ENCODE results near the gene GUSB.

GUSB gene

GRCh38 chr7:65962033-65962432 lies 20.0 kb downstream of the GUSB start:
- ChIA-PET CTCF (no interaction called here), POLR2A (no interaction called here)
- no peak for TF ChIP-seq CTCF (IDR thresholded peaks at IDR 0.05; ENCODE audit: control extremely low read depth, extremely low read depth, low read depth, missing control alignments)
- no peak for DNase-seq (ENCODE audit: extremely low spot score)

GRCh38 chr7:65960351-65961074 lies 21.5 kb downstream of the GUSB start:
- no peak for TF ChIP-seq CTCF (IDR thresholded peaks at IDR 0.05; ENCODE audit: control extremely low read depth, extremely low read depth, low read depth, missing control alignments)
- POLR2A ChIA-PET = no interaction called here
- CTCF ChIA-PET = no interaction called here
- DNase-seq (ENCODE audit: extremely low spot score) = no peak

GRCh38 chr7:65955718-65956117 lies 26.3 kb downstream of the GUSB start:
- no peak for DNase-seq (ENCODE audit: extremely low spot score)
- ChIA-PET POLR2A (no interaction called here), CTCF (no interaction called here)
- TF ChIP-seq CTCF (IDR thresholded peaks at IDR 0.05; ENCODE audit: control extremely low read depth, extremely low read depth, low read depth, missing control alignments) = no peak

- DNase-seq (ENCODE audit: extremely low spot score) = no peak
- TF ChIP-seq CTCF (IDR thresholded peaks at IDR 0.05; ENCODE audit: control extremely low read depth, extremely low read depth, low read depth, missing control alignments) = no peak
- POLR2A ChIA-PET = no interaction called here
- CTCF ChIA-PET = interaction anchor here (1.0 kb wide), 1 partner anchor 35 kb away, joined by 3 read pairs; no protein-coding TSS in a partner anchor
Measured at GRCh38 chr7:65953890-65954450, 28.0 kb downstream of the GUSB start.

GRCh38 chr7:65953001-65953720 lies 28.9 kb downstream of the GUSB start:
- POLR2A ChIA-PET = no interaction called here
- no peak for TF ChIP-seq CTCF (IDR thresholded peaks at IDR 0.05; ENCODE audit: control extremely low read depth, extremely low read depth, low read depth, missing control alignments)
- CTCF ChIA-PET = interaction anchor here (1.4 kb wide), 1 partner anchor 12 kb away, joined by 5 read pairs; no protein-coding TSS in a partner anchor
- DNase-seq (ENCODE audit: extremely low spot score) = no peak

- DNase-seq (ENCODE audit: extremely low spot score) = no peak
- ChIA-PET POLR2A (no interaction called here), CTCF (interaction anchor here (1.2 to 1.4 kb wide), 2 partner anchors 14 to 23 kb away, joined by 3 to 5 read pairs; no protein-coding TSS in a partner anchor)
- TF ChIP-seq CTCF (IDR thresholded peaks at IDR 0.05; ENCODE audit: control extremely low read depth, extremely low read depth, low read depth, missing control alignments) = no peak
Measured at GRCh38 chr7:65951837-65952578, 30.0 kb downstream of the GUSB start.
